ENCODE measurements around the gene MAB21L4.

The MAB21L4 gene

GRCh38 chr2:240895656-240896388 is at the start of gene MAB21L4:
MAB21L4 (minus strand) TSS chr2:240896156; CDS start chr2:240895997, 159 bp downstream.
- H3K4me3 ChIP-seq (ENCODE audit: low read depth, low read length): no peak within 1 kb of the TSS
- DNase-seq (ENCODE audit: low read depth): no peak

GRCh38 chr2:240936106-240936505 is 40.1 kb upstream of the MAB21L4 start:
- DNase-seq (ENCODE audit: low read depth): no peak
- no peak overlapping the region for H3K4me3 ChIP-seq (ENCODE audit: low read depth, low read length)

- no peak overlapping the region for H3K4me3 ChIP-seq (ENCODE audit: low read depth, low read length)
- DNase-seq (ENCODE audit: low read depth): no peak
Observed at GRCh38 chr2:240935103-240935876, 39.3 kb upstream of the MAB21L4 start.

GRCh38 chr2:240934701-240935102 is 38.7 kb upstream of the MAB21L4 start:
- DNase-seq (ENCODE audit: low read depth): no peak
- H3K4me3 ChIP-seq (ENCODE audit: low read depth, low read length): no peak overlapping the region

- DNase-seq (ENCODE audit: low read depth): no peak
- H3K4me3 ChIP-seq (ENCODE audit: low read depth, low read length): no peak overlapping the region
Observed at GRCh38 chr2:240933966-240934700, 38.2 kb upstream of the MAB21L4 start.

- no peak overlapping the region for H3K4me3 ChIP-seq (ENCODE audit: low read depth, low read length)
- no peak for DNase-seq (ENCODE audit: low read depth)
Observed at GRCh38 chr2:240933048-240933965, 37.4 kb upstream of the MAB21L4 start.

GRCh38 chr2:240932724-240933047 is 36.7 kb upstream of the MAB21L4 start:
- DNase-seq (ENCODE audit: low read depth): no peak
- no peak overlapping the region for H3K4me3 ChIP-seq (ENCODE audit: low read depth, low read length)

GRCh38 chr2:240932001-240932723 is 36.2 kb upstream of the MAB21L4 start:
- H3K4me3 ChIP-seq (ENCODE audit: low read depth, low read length): no peak overlapping the region
- no peak for DNase-seq (ENCODE audit: low read depth)

GRCh38 chr2:240931319-240931949 is 35.5 kb upstream of the MAB21L4 start:
- no peak overlapping the region for H3K4me3 ChIP-seq (ENCODE audit: low read depth, low read length)
- DNase-seq (ENCODE audit: low read depth): no peak

- no peak overlapping the region for H3K4me3 ChIP-seq (ENCODE audit: low read depth, low read length)
- no peak for DNase-seq (ENCODE audit: low read depth)
Observed at GRCh38 chr2:240930631-240931318, 34.8 kb upstream of the MAB21L4 start.

- H3K4me3 ChIP-seq (ENCODE audit: low read depth, low read length): no peak overlapping the region
- DNase-seq (ENCODE audit: low read depth): no peak
Observed at GRCh38 chr2:240930096-240930630, 34.2 kb upstream of the MAB21L4 start.

GRCh38 chr2:240929364-240930095 is 33.6 kb upstream of the MAB21L4 start:
- DNase-seq (ENCODE audit: low read depth): no peak
- H3K4me3 ChIP-seq (ENCODE audit: low read depth, low read length): no peak overlapping the region

GRCh38 chr2:240928476-240929363 is 32.8 kb upstream of the MAB21L4 start:
- no peak for DNase-seq (ENCODE audit: low read depth)
- H3K4me3 ChIP-seq (ENCODE audit: low read depth, low read length): no peak overlapping the region

GRCh38 chr2:240927390-240927781 is 31.4 kb upstream of the MAB21L4 start:
- no peak for DNase-seq (ENCODE audit: low read depth)
- no peak overlapping the region for H3K4me3 ChIP-seq (ENCODE audit: low read depth, low read length)

- no peak overlapping the region for H3K4me3 ChIP-seq (ENCODE audit: low read depth, low read length)
- DNase-seq (ENCODE audit: low read depth): no peak
Observed at GRCh38 chr2:240926516-240927389, 30.8 kb upstream of the MAB21L4 start.

Data from skeletal muscle cell (primary cell).